ENCODE data around the gene FRMPD4. TPM values are rescaled to one million over a fixed set of nuclear protein-coding genes. Genes with fewer than 3 reads are reported as not detected.

The FRMPD4 gene
- total RNA-seq, 1 donor from 2014 or later, result 1.2 TPM

- no peak for ATAC-seq
- intact Hi-C loops (cut with DNase I), result no loop called here
- DNase-seq (ENCODE audit: missing footprints), result no peak
These were observed 415.9 kb downstream of the FRMPD4 start for GRCh38 chrX:12554206-12554605.

GRCh38 chrX:12563121-12563520 lies 424.8 kb downstream of the FRMPD4 start:
- intact Hi-C loops (cut with DNase I), result loop anchor here (10.0 kb wide), 1 partner anchor 478 kb away; no protein-coding TSS in a partner anchor
- ATAC-seq (no peak), DNase-seq (ENCODE audit: missing footprints) (no peak)

- intact Hi-C loops (cut with DNase I), result loop anchor here (10.0 kb wide), 1 partner anchor 479 kb away; no protein-coding TSS in a partner anchor
- no peak for ATAC-seq
- no peak for DNase-seq (ENCODE audit: missing footprints)
These were observed 425.9 kb downstream of the FRMPD4 start for GRCh38 chrX:12564221-12564620.

- no peak for ATAC-seq
- intact Hi-C loops (cut with DNase I), result loop anchor here (10.0 kb wide), 1 partner anchor 483 kb away; no protein-coding TSS in a partner anchor
These were observed 429.6 kb downstream of the FRMPD4 start for GRCh38 chrX:12567857-12568256.

GRCh38 chrX:12570859-12571501 lies 432.7 kb downstream of the FRMPD4 start:
- DNase-seq (ENCODE audit: missing footprints) (no peak), ATAC-seq (no peak)
- intact Hi-C loops (cut with DNase I), result no loop called here

More at GRCh38 chrX:12567857-12568256, 429.6 kb downstream of the FRMPD4 start:
- DNase-seq (ENCODE audit: missing footprints), result no peak

- ATAC-seq, result no peak
- no peak for DNase-seq (ENCODE audit: missing footprints)
- intact Hi-C loops (cut with DNase I), result no loop called here
These were observed 441.0 kb downstream of the FRMPD4 start for GRCh38 chrX:12579311-12579710.

GRCh38 chrX:12580548-12580947 lies 442.3 kb downstream of the FRMPD4 start:
- ATAC-seq (no peak), DNase-seq (ENCODE audit: missing footprints) (no peak)
- intact Hi-C loops (cut with DNase I), result no loop called here

- intact Hi-C loops (cut with DNase I), result no loop called here
- ATAC-seq, result no peak
These were observed 443.3 kb downstream of the FRMPD4 start for GRCh38 chrX:12581546-12581945.

GRCh38 chrX:12582649-12583048 lies 444.4 kb downstream of the FRMPD4 start:
- DNase-seq (ENCODE audit: missing footprints) (no peak), ATAC-seq (no peak)
- intact Hi-C loops (cut with DNase I), result no loop called here

More at GRCh38 chrX:12581546-12581945, 443.3 kb downstream of the FRMPD4 start:
- no peak for DNase-seq (ENCODE audit: missing footprints)

GRCh38 chrX:12583543-12583942 lies 445.3 kb downstream of the FRMPD4 start:
- no peak for ATAC-seq
- intact Hi-C loops (cut with DNase I), result no loop called here

GRCh38 chrX:12595720-12596119 lies 457.4 kb downstream of the FRMPD4 start:
- intact Hi-C loops (cut with DNase I), result no loop called here
- ATAC-seq (no peak), DNase-seq (ENCODE audit: missing footprints) (no peak)

More at GRCh38 chrX:12583543-12583942, 445.3 kb downstream of the FRMPD4 start:
- DNase-seq (ENCODE audit: missing footprints), result no peak

GRCh38 chrX:12610079-12610478 lies 471.8 kb downstream of the FRMPD4 start:
- no peak for DNase-seq (ENCODE audit: missing footprints)
- intact Hi-C loops (cut with DNase I), result no loop called here
- no peak for ATAC-seq

GRCh38 chrX:12611471-12611870 lies 473.2 kb downstream of the FRMPD4 start:
- ATAC-seq (no peak), DNase-seq (ENCODE audit: missing footprints) (no peak)
- intact Hi-C loops (cut with DNase I), result no loop called here

- no peak for DNase-seq (ENCODE audit: missing footprints)
- intact Hi-C loops (cut with DNase I), result no loop called here
- no peak for ATAC-seq
These were observed 476.0 kb downstream of the FRMPD4 start for GRCh38 chrX:12614266-12614665.

- no peak for ATAC-seq
- no peak for DNase-seq (ENCODE audit: missing footprints)
- intact Hi-C loops (cut with DNase I), result no loop called here
These were observed 476.8 kb downstream of the FRMPD4 start for GRCh38 chrX:12615061-12615460.

- intact Hi-C loops (cut with DNase I), result no loop called here
- DNase-seq (ENCODE audit: missing footprints), result no peak
- no peak for ATAC-seq
These were observed 479.0 kb downstream of the FRMPD4 start for GRCh38 chrX:12617241-12617640.

GRCh38 chrX:12647230-12647629 lies 509.0 kb downstream of the FRMPD4 start:
- DNase-seq (ENCODE audit: missing footprints) (no peak), ATAC-seq (no peak)
- intact Hi-C loops (cut with DNase I), result no loop called here

- intact Hi-C loops (cut with DNase I), result no loop called here
- ATAC-seq (peak; percentile 48), DNase-seq (ENCODE audit: missing footprints) (no peak)
These were observed 510.7 kb downstream of the FRMPD4 start for GRCh38 chrX:12648995-12649394.

GRCh38 chrX:12657433-12657832 lies 519.2 kb downstream of the FRMPD4 start:
- intact Hi-C loops (cut with DNase I), result no loop called here
- DNase-seq (ENCODE audit: missing footprints) (no peak), ATAC-seq (no peak)

GRCh38 chrX:12657881-12658280 lies 519.6 kb downstream of the FRMPD4 start:
- intact Hi-C loops (cut with DNase I), result no loop called here
- DNase-seq (ENCODE audit: missing footprints) (no peak), ATAC-seq (no peak)

GRCh38 chrX:12661464-12661863 lies 523.2 kb downstream of the FRMPD4 start:
- intact Hi-C loops (cut with DNase I), result no loop called here
- DNase-seq (ENCODE audit: missing footprints) (no peak), ATAC-seq (no peak)
